SK-N-SH (cell line): ENCODE data around the gene OR2J2.
"Not testable (repeated sequence)": the region's sequence is repeated elsewhere in the genome, so short reads cannot be mapped to it uniquely, and the experiment has no call there.

ENCODE experiments used
- CTCF ChIP-seq: fragments of 200-600 bp; sonication (generic); IDR thresholded peaks from 2 replicates; pipeline ENCODE4 v1.6.1; 2017; ENCODE audit warnings: antibody characterized with exemption, mild to moderate bottlenecking, moderate library complexity
- FOXM1 ChIP-seq: IDR thresholded peaks from 2 replicates; pipeline ENCODE4 v1.4.0; 2012; ENCODE audit warnings: low read depth, mild to moderate bottlenecking
- MXI1 ChIP-seq: IDR thresholded peaks from 2 replicates; pipeline ENCODE4 v1.6.1; 2012; ENCODE audit warnings: mild to moderate bottlenecking, low read depth, low read length, improper control_type of control experiment
- NRF1 ChIP-seq: IDR thresholded peaks from 2 replicates; pipeline ENCODE4 v1.6.1; 2012; ENCODE audit warnings: low read depth, mild to moderate bottlenecking, low read length
- TF ChIP-seq, protein P1 (sequence below): IDR thresholded peaks from 2 replicates; pipeline ENCODE4 v1.6.1; 2012; ENCODE audit warnings: mild to moderate bottlenecking, low read depth, low read length, moderate library complexity
- TF ChIP-seq, protein P2 (sequence below): IDR thresholded peaks from 2 replicates; pipeline ENCODE4 v1.4.0; 2012; ENCODE audit warnings: low read depth, borderline replicate concordance

GRCh38 chr6:29155182-29155581, 15.5 kb upstream of the OR2J2 start:
- TF ChIP-seq, protein P1, sequence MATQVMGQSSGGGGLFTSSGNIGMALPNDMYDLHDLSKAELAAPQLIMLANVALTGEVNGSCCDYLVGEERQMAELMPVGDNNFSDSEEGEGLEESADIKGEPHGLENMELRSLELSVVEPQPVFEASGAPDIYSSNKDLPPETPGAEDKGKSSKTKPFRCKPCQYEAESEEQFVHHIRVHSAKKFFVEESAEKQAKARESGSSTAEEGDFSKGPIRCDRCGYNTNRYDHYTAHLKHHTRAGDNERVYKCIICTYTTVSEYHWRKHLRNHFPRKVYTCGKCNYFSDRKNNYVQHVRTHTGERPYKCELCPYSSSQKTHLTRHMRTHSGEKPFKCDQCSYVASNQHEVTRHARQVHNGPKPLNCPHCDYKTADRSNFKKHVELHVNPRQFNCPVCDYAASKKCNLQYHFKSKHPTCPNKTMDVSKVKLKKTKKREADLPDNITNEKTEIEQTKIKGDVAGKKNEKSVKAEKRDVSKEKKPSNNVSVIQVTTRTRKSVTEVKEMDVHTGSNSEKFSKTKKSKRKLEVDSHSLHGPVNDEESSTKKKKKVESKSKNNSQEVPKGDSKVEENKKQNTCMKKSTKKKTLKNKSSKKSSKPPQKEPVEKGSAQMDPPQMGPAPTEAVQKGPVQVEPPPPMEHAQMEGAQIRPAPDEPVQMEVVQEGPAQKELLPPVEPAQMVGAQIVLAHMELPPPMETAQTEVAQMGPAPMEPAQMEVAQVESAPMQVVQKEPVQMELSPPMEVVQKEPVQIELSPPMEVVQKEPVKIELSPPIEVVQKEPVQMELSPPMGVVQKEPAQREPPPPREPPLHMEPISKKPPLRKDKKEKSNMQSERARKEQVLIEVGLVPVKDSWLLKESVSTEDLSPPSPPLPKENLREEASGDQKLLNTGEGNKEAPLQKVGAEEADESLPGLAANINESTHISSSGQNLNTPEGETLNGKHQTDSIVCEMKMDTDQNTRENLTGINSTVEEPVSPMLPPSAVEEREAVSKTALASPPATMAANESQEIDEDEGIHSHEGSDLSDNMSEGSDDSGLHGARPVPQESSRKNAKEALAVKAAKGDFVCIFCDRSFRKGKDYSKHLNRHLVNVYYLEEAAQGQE, result not testable (repeated sequence)
- not testable (repeated sequence) for TF ChIP-seq CTCF, NRF1, MXI1, FOXM1
- TF ChIP-seq, protein P2, sequence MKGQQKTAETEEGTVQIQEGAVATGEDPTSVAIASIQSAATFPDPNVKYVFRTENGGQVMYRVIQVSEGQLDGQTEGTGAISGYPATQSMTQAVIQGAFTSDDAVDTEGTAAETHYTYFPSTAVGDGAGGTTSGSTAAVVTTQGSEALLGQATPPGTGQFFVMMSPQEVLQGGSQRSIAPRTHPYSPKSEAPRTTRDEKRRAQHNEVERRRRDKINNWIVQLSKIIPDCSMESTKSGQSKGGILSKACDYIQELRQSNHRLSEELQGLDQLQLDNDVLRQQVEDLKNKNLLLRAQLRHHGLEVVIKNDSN, result not testable (repeated sequence)
